Hepatocyte (in vitro differentiated cells): ENCODE results near the gene C1QL4. TPM values are rescaled to one million over a fixed set of nuclear protein-coding genes. Genes with fewer than 3 reads are reported as not detected.

Source experiments
- DNase-seq: peaks from one replicate; pipeline ENCODE4 v3.0.0-alpha.2; 2016; ENCODE audit warnings: low spot score
- H2AFZ ChIP-seq: fragments of 200-600 bp; sonication (generic); 2 replicates; pipeline ENCODE4 v1.6.0; 2016; ENCODE audit warnings: antibody characterized with exemption, mild to moderate bottlenecking
- H3K27ac ChIP-seq: fragments of 200-600 bp; sonication (generic); 2 replicates; pipeline ENCODE4 v1.5.1; 2016; ENCODE audit warnings: mild to moderate bottlenecking
- H3K27me3 ChIP-seq: fragments of 200-600 bp; sonication (generic); 2 replicates; pipeline ENCODE4 v1.6.1; 2016
- H3K36me3 ChIP-seq: fragments of 200-600 bp; sonication (generic); replicated peaks from 2 replicates; pipeline ENCODE4 v1.5.1; 2016; ENCODE audit warnings: low read depth; ENCODE audit not compliant: insufficient read depth
- H3K4me1 ChIP-seq: fragments of 200-600 bp; sonication (generic); 2 replicates; pipeline ENCODE4 v1.5.1; 2016; ENCODE audit warnings: mild to moderate bottlenecking, moderate library complexity; ENCODE audit not compliant: insufficient read depth
- H3K4me2 ChIP-seq: fragments of 200-600 bp; sonication (generic); 2 replicates; pipeline ENCODE4 v1.6.0; 2016
- H3K4me3 ChIP-seq: fragments of 200-600 bp; sonication (generic); 2 replicates; pipeline ENCODE4 v1.5.1; 2016; ENCODE audit warnings: mild to moderate bottlenecking
- H3K79me2 ChIP-seq: fragments of 200-600 bp; sonication (generic); 2 replicates; pipeline ENCODE4 v1.6.0; 2017; ENCODE audit warnings: mild to moderate bottlenecking
- H3K9me2 ChIP-seq: fragments of 200-600 bp; sonication (generic); replicated peaks from 2 replicates; pipeline ENCODE4 v1.6.0; 2017; ENCODE audit warnings: mild to moderate bottlenecking; ENCODE audit not compliant: insufficient read depth
- H3K9me3 ChIP-seq: fragments of 200-600 bp; sonication (generic); 2 replicates; pipeline ENCODE4 v1.5.1; 2016; ENCODE audit warnings: low read depth, mild to moderate bottlenecking
- H4K20me1 ChIP-seq: fragments of 200-600 bp; sonication (generic); 2 replicates; pipeline ENCODE4 v1.6.0; 2016; ENCODE audit warnings: mild to moderate bottlenecking; ENCODE audit not compliant: insufficient read depth, poor library complexity, severe bottlenecking
- CTCF ChIP-seq: fragments of 200-600 bp; sonication (generic); IDR thresholded peaks from 2 replicates; pipeline ENCODE4 v1.5.1; 2016; ENCODE audit warnings: antibody characterized with exemption, mild to moderate bottlenecking; ENCODE audit not compliant: poor library complexity
- EZH2 ChIP-seq: fragments of 200-600 bp; sonication (generic); IDR thresholded peaks from 2 replicates; pipeline ENCODE4 v1.6.1; 2016; ENCODE audit warnings: antibody characterized with exemption, mild to moderate bottlenecking, borderline replicate concordance
- EZH2phosphoT487 ChIP-seq: fragments of 200-600 bp; sonication (generic); IDR thresholded peaks from one replicate; pipeline ENCODE4 v1.6.1; 2018; ENCODE audit warnings: antibody characterized with exemption, mild to moderate bottlenecking, low read depth, moderate library complexity; ENCODE audit not compliant: unreplicated experiment, severe bottlenecking
- WGBS: methylation state at CpG from one replicate; pipeline ENCODE4 v1.1.6; 2016; ENCODE audit warnings: low lambda C conversion rate; ENCODE audit errors: missing lambda C conversion rate; 5-methylcytosine and 5-hydroxymethylcytosine counted together
- polyA plus RNA-seq: library from polyadenylated mRNA; unstranded; fragments of >200 nt; fragmentation: Nextera tagmentation; extraction: Ambion mirVana; gene quantifications from 2 replicates; pipeline ENCODE4 v1.2.1, GENCODE V29; 2016
- total RNA-seq: library from RNA; depleted of rRNA; stranded (reverse); fragments of >200 nt; gene quantifications from 2 replicates; pipeline ENCODE4 v1.2.3, GENCODE V29; 2014

Gene C1QL4
- total and polyA plus RNA-seq, 2 experiments from 2014 or later: not detected

DNA sequence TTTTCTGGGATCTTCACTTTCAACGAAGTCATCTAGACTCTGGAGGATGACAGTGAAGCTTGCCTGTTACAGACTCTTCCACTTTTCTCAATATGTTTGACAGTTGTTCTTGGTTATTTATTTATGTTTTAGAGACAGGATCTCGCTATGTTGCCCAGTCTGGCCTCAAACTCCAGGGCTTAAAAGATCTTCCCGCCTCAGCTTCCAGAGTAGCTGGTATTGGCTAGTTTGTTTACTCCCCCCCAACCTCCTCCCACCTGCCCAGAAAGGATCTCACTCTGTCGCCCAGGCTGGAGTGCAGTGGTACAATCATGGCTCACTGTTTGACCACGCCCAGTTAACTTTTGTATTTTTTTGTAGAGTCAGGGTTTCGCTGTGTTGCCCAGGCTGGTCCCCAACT is 33.6 kb upstream of the C1QL4 start:
- 95% methylated on average over 6 of the region's 6 CpGs for WGBS
- Histone ChIP-seq H4K20me1 (peaks cover 15% of the 10 kb centered on the region), H3K27ac (no peak overlapping the region), H3K9me2 (no peaks in the 10 kb centered on the region), H3K36me3 (no peaks in the 10 kb centered on the region), H3K27me3 (no peaks in the 10 kb centered on the region), H3K79me2 (peaks cover 75% of the 10 kb centered on the region), H2AFZ (no peak overlapping the region), H3K4me2 (peak overlapping the region; percentile 91), H3K4me1 (peaks cover 22% of the 10 kb centered on the region), H3K4me3 (no peak overlapping the region), H3K9me3 (no peaks in the 10 kb centered on the region)
- DNase-seq: no peak
- TF ChIP-seq EZH2 (no peak), CTCF (no peak), EZH2phosphoT487 (no peak)

DNA sequence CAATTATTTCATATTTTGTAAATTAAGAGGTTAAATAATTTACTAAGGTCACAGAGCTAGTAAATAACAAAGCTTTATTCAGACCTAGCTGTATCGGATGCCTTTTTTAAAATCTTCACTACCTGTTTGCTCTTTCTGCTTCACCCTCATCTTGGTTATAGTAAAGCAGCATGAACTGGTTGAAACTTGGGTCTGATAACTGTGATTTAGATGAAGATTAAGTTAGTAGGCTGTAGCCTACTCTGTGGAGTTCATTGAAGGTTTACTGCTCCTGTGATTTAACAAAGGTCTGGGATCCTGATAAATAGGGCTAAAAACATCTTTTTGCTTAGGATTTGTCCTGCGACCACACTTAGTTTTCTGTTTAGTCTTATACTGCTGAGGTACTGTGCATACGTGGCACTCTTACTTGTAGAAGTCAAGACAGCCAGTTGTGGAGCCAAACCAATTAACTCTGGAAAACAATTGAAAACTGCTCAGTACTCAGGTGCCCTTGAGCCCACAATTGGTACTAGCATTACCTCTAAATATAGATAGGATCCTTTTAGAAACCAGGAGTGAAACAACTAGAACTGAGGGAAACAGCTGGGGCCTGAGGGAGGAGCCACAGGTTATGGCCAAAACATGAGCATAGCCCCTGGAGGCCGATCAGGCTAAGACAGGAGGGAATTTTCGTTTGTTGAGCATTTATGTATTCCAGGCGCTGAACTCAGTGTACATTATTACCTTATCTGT is 32.6 kb upstream of the C1QL4 start:
- no peaks in the 10 kb centered on the region for H3K27me3 ChIP-seq
- H3K79me2 ChIP-seq: peaks cover 69% of the 10 kb centered on the region
- no peaks in the 10 kb centered on the region for H3K9me3 ChIP-seq
- H2AFZ ChIP-seq: no peak overlapping the region
- peaks cover 8% of the 10 kb centered on the region for H4K20me1 ChIP-seq
- WGBS: 55% methylated on average over 6 of the region's 6 CpGs
- no peaks in the 10 kb centered on the region for H3K36me3 ChIP-seq
- H3K9me2 ChIP-seq: no peaks in the 10 kb centered on the region
- DNase-seq: peak; percentile 51
- H3K27ac ChIP-seq: peak overlapping the region; percentile 12
- peak overlapping the region; percentile 91 for H3K4me2 ChIP-seq
- no peak overlapping the region for H3K4me3 ChIP-seq
- TF ChIP-seq EZH2 (no peak), CTCF (peak; percentile 31)
- peaks cover 22% of the 10 kb centered on the region for H3K4me1 ChIP-seq

GRCh38 chr12:49368240-49368600 is 31.2 kb upstream of the C1QL4 start:
- H3K9me3 ChIP-seq: no peaks in the 10 kb centered on the region
- TF ChIP-seq CTCF (no peak), EZH2 (no peak), EZH2phosphoT487 (no peak)
- no peak for DNase-seq
- peak overlapping the region; percentile 48 for H2AFZ ChIP-seq
- H3K4me2 ChIP-seq: peak overlapping the region; percentile 91
- peak overlapping the region; percentile 61 for H3K4me3 ChIP-seq
- H3K27me3 ChIP-seq: no peaks in the 10 kb centered on the region
- peaks cover 56% of the 10 kb centered on the region for H3K79me2 ChIP-seq
- H3K27ac ChIP-seq: peak overlapping the region; percentile 97
- peaks cover 22% of the 10 kb centered on the region for H3K4me1 ChIP-seq
- peaks cover 8% of the 10 kb centered on the region for H4K20me1 ChIP-seq
- WGBS: 12% methylated on average over 3 of the region's 3 CpGs
- no peaks in the 10 kb centered on the region for H3K36me3 ChIP-seq
- H3K9me2 ChIP-seq: no peaks in the 10 kb centered on the region
